Sigmoid colon (tissue), 7 donors: ENCODE results near the gene NAALADL2. TPM values are rescaled to one million over a fixed set of nuclear protein-coding genes. Genes with fewer than 3 reads are reported as not detected.

ENCODE experiments used
- DNase-seq: peaks from one replicate; pipeline ENCODE4 v3.0.0-alpha.2; 2019
- H3K27ac ChIP-seq, 4 donors: fragments of 200-600 bp; sonication (generic); one replicate each; pipeline ENCODE4 v1.5.1; 2016 to 2019; ENCODE audit warnings: mild to moderate bottlenecking in 1 of 4
- H3K27me3 ChIP-seq, 3 donors: fragments of 200-600 bp; sonication (generic); one replicate each; pipeline ENCODE4 v1.5.1; 2019; ENCODE audit warnings: mild to moderate bottlenecking in 1 of 3
- H3K36me3 ChIP-seq, 4 donors: fragments of 200-600 bp; sonication (generic); one replicate each; pipeline ENCODE4 v1.5.1; 2016 to 2019
- H3K4me1 ChIP-seq, 4 donors: fragments of 200-600 bp; sonication (generic); one replicate each; pipeline ENCODE4 v1.5.1; 2017 to 2019
- H3K4me3 ChIP-seq, 4 donors: fragments of 200-600 bp; sonication (generic); one replicate each; pipeline ENCODE4 v1.5.1; 2017 to 2019; ENCODE audit warnings: mild to moderate bottlenecking in 2 of 4, moderate library complexity in 1 of 4
- H3K9me3 ChIP-seq, 4 donors: fragments of 200-600 bp in 3 of 4; sonication (generic) in 3 of 4; one replicate each; pipeline versions ENCODE4 v1.5.1 to v1.6.1; 2013 to 2019
- EP300 ChIP-seq, 4 donors: sonication (generic); formaldehyde crosslinking; IDR thresholded peaks; one replicate each; pipeline ENCODE4 v1.6.1; 2017; ENCODE audit warnings: antibody characterized with exemption in 4 of 4
- POLR2A ChIP-seq, 2 donors: fragments of 450-650 bp; IDR thresholded peaks; one replicate each; pipeline ENCODE4 v1.6.1; 2016; ENCODE audit warnings: antibody characterized with exemption in 2 of 2, mild to moderate bottlenecking in 2 of 2, moderate library complexity in 2 of 2
- POLR2AphosphoS5 ChIP-seq, 4 donors: sonication (generic); formaldehyde crosslinking; IDR thresholded peaks; one replicate each; pipeline ENCODE4 v1.6.1; 2017; ENCODE audit warnings: antibody characterized with exemption in 4 of 4
- WGBS, 2 donors: extraction: QIAGEN DNeasy Blood & Tissue Kit; methylation state at CpG; one replicate each; pipeline ENCODE4 v1.1.7; 2013; 5-methylcytosine and 5-hydroxymethylcytosine counted together
- intact Hi-C: fragments of 100-400 bp; cut with DNase I; formaldehyde crosslinking; loops from one replicate; pipeline ENCODE4 v1.15.1; 2023
- polyA plus RNA-seq, 3 donors: library from polyadenylated mRNA; stranded (reverse); fragments of 200-250 nt; gene quantifications; one replicate each; pipeline ENCODE4 v1.2.3, GENCODE V29; 2013
- total RNA-seq, 4 donors: library from RNA; depleted of rRNA; stranded (reverse); fragments of >200 nt; gene quantifications; one replicate each; pipeline ENCODE4 v1.1.0, GENCODE V29; 2016
- TF ChIP-seq, protein P1 (sequence below), 4 experiments: fragments of 450-650 bp in 3 of 4; fragments of 200-600 bp in 1 of 4; IDR thresholded peaks; one replicate each; pipeline ENCODE4 v1.5.1; 2016 to 2019; ENCODE audit warnings: antibody characterized with exemption in 4 of 4, mild to moderate bottlenecking in 3 of 4, moderate library complexity in 2 of 4
- donor health status: healthy with polysubstance abuse.
- donor health status: Bipolar disorder and iron deficiency.
- donor health status: healthy.

The NAALADL2 gene
- total and polyA plus RNA-seq, 7 donors: 0.46 to 18.5 (median 6.0) TPM

DNA sequence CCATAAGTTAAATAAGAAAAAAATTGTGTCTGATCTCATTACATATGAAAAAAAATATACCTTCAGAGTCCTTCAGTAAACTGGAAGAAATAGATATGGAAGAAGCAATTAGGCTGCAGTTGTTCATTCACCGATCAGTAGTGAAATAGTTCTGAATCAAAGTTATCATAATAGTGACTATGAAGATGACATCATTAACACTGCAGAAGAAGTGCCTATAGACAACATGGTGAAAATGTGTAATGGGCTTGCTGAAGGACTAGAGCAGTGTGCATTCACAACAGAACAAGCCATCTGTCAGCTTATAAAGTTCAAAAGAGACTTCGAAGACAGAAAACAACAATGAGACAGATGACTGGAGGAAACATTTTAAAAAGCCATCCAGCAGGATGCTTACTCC lies 144.5 kb downstream of the NAALADL2 start:
- 92 to 98% methylated on average over 2 of the region's 2 CpGs for WGBS, 2 donors
- Histone ChIP-seq H3K9me3 (no peaks in the 10 kb centered on the region), H3K4me1 (peaks cover 0 to 14% (median 11%) of the 10 kb centered on the region in 4 donors), H3K27me3 (no peaks in the 10 kb centered on the region), H3K36me3 (no peaks in the 10 kb centered on the region), H3K4me3 (no peak overlapping the region), H3K27ac (no peak overlapping the region)
- intact Hi-C loops: no loop called here
- DNase-seq: no peak
- TF ChIP-seq EP300 (IDR thresholded peaks at IDR 0.05) (no peak), POLR2A (IDR thresholded peaks at IDR 0.05) (no peak), POLR2AphosphoS5 (IDR thresholded peaks at IDR 0.05) (no peak)
- TF ChIP-seq, protein P1, sequence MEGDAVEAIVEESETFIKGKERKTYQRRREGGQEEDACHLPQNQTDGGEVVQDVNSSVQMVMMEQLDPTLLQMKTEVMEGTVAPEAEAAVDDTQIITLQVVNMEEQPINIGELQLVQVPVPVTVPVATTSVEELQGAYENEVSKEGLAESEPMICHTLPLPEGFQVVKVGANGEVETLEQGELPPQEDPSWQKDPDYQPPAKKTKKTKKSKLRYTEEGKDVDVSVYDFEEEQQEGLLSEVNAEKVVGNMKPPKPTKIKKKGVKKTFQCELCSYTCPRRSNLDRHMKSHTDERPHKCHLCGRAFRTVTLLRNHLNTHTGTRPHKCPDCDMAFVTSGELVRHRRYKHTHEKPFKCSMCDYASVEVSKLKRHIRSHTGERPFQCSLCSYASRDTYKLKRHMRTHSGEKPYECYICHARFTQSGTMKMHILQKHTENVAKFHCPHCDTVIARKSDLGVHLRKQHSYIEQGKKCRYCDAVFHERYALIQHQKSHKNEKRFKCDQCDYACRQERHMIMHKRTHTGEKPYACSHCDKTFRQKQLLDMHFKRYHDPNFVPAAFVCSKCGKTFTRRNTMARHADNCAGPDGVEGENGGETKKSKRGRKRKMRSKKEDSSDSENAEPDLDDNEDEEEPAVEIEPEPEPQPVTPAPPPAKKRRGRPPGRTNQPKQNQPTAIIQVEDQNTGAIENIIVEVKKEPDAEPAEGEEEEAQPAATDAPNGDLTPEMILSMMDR (IDR thresholded peaks at IDR 0.05): no peak

DNA sequence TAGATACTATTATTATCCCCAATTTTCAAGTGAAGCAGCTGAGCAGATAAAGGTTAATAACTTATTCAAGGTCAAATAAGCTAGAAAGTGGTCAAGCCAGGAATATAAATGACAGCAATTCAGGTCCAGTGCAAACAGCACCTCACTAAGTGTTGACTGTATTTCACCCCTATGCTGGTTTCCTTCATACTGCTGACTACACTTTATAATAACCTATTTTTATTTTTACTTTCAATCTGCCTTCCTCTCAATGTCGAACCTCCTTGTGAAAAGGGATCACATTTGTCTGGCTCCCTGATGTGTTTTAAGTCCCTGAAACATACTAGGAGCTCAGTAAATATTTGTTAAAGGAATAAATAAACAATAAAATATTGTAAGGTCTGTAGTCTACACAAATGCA lies 146.1 kb downstream of the NAALADL2 start:
- Histone ChIP-seq H3K27me3 (no peaks in the 10 kb centered on the region), H3K4me1 (peaks cover 0 to 14% (median 11%) of the 10 kb centered on the region in 4 donors), H3K9me3 (no peaks in the 10 kb centered on the region), H3K27ac (no peak overlapping the region), H3K36me3 (no peaks in the 10 kb centered on the region), H3K4me3 (no peak overlapping the region)
- TF ChIP-seq EP300 (IDR thresholded peaks at IDR 0.05): no peak
- TF ChIP-seq, protein P1 (IDR thresholded peaks at IDR 0.05): no peak
- no peak for TF ChIP-seq POLR2A (IDR thresholded peaks at IDR 0.05)
- no peak for TF ChIP-seq POLR2AphosphoS5 (IDR thresholded peaks at IDR 0.05)
- DNase-seq: no peak
- 56 to 62% methylated on average over 1 of the region's 1 CpG for WGBS, 2 donors
- intact Hi-C loops: no loop called here

DNA sequence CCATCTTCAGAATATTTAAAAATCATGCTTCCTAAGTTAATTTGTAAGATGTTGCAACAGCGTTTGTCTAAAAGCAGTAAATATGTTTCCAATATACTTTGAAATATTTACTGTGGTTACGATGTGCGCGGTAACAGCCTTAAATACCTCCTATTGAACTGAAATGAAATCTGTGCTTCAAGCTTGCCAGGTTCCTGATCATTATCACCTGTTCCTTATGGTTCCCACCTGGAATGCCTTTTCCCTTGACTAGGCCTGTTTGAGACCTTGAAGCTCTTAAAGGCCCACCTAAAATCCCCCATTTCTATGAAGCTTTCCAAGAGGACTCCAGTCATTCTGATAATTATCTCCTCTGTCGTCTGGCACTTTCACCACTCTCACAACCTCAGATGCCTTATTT lies 146.7 kb downstream of the NAALADL2 start:
- H3K4me1 ChIP-seq: peaks cover 0 to 14% (median 11%) of the 10 kb centered on the region in 4 donors
- H3K4me3 ChIP-seq: no peak overlapping the region
- H3K9me3 ChIP-seq: no peaks in the 10 kb centered on the region
- TF ChIP-seq POLR2A (IDR thresholded peaks at IDR 0.05) (no peak), POLR2AphosphoS5 (IDR thresholded peaks at IDR 0.05) (no peak), EP300 (IDR thresholded peaks at IDR 0.05) (no peak)
- TF ChIP-seq, protein P1 (IDR thresholded peaks at IDR 0.05): no peak
- no peak overlapping the region for H3K27ac ChIP-seq
- H3K36me3 ChIP-seq: no peaks in the 10 kb centered on the region
- H3K27me3 ChIP-seq: no peaks in the 10 kb centered on the region
- intact Hi-C loops: no loop called here
- WGBS, 2 donors: 68 to 83% methylated on average over 5 of the region's 5 CpGs
- no peak for DNase-seq

DNA sequence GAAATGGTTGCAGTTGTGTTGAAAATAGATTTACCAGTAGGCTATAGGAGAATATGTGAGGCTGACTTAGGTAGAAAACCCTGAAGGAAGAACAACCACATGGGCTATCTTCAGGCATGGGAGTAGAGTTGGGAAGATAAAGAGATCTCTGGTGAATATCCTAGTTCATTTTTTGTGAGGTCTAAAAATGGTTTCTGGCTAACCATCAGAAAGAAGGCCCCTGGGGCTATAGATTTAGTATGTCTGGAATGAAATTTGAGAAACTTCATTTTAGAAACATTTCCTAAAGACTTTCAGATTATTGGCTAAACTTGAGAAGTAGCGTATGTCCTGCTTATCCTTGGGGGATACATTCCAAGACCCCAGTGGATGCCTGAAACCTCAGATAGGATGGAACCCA lies 148.2 kb downstream of the NAALADL2 start:
- no peak for DNase-seq
- Histone ChIP-seq H3K27me3 (no peaks in the 10 kb centered on the region), H3K4me3 (no peak overlapping the region), H3K27ac (no peak overlapping the region), H3K4me1 (peaks cover 0 to 11% (median 4%) of the 10 kb centered on the region in 4 donors), H3K36me3 (no peaks in the 10 kb centered on the region), H3K9me3 (no peaks in the 10 kb centered on the region)
- 93 to 94% methylated on average over 1 of the region's 1 CpG for whole genome bisulfite sequencing, 2 donors
- intact Hi-C loops: no loop called here
- TF ChIP-seq POLR2A (IDR thresholded peaks at IDR 0.05) (no peak), POLR2AphosphoS5 (IDR thresholded peaks at IDR 0.05) (no peak), EP300 (IDR thresholded peaks at IDR 0.05) (no peak)
- TF ChIP-seq, protein P1 (IDR thresholded peaks at IDR 0.05): no peak

DNA sequence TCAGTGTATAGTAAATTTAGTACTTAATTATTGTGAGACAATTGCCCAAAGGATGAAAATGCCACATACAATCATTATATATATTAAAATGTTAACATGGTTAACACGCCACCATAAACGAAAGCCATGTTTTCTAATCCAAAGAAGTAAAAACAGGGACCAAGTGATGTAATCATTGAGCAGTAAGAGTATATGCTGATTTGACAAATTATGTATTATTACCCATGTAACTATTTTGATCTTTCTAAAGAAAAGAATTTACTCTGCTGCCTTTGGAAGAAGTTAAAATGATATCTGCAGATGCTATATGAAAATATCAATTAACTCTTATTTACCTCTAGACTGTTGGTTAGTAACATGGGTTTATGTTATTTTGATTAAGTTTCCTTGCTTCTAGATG lies 150.2 kb downstream of the NAALADL2 start:
- intact Hi-C loops: no loop called here
- TF ChIP-seq, protein P1 (IDR thresholded peaks at IDR 0.05): no peak
- TF ChIP-seq EP300 (IDR thresholded peaks at IDR 0.05) (no peak), POLR2AphosphoS5 (IDR thresholded peaks at IDR 0.05) (no peak), POLR2A (IDR thresholded peaks at IDR 0.05) (no peak)
- WGBS, 2 donors: 86 to 95% methylated on average over 2 of the region's 2 CpGs
- no peak for DNase-seq
- no peaks in the 10 kb centered on the region for H3K9me3 ChIP-seq
- H3K27ac ChIP-seq: no peak overlapping the region
- H3K27me3 ChIP-seq: no peaks in the 10 kb centered on the region
- no peak overlapping the region for H3K4me3 ChIP-seq
- H3K4me1 ChIP-seq: peaks cover 0 to 7% (median 0%) of the 10 kb centered on the region in 4 donors
- H3K36me3 ChIP-seq: no peaks in the 10 kb centered on the region
